Prostate gland (tissue), 2 donors: Measurements from ENCODE around the gene LMX1B. TPM values are rescaled to one million over a fixed set of nuclear protein-coding genes. Genes with fewer than 3 reads are reported as not detected.

Source experiments
- DNase-seq: peaks from one replicate; pipeline ENCODE4 v3.0.0-alpha.2; 2019; ENCODE audit warnings: low spot score
- H3K27ac ChIP-seq, 2 donors: fragments of 200-600 bp; sonication (generic); 2 replicates each; pipeline ENCODE4 v1.5.1; 2017 to 2019
- H3K27me3 ChIP-seq: fragments of 200-600 bp; sonication (generic); replicated peaks from 2 replicates; pipeline ENCODE4 v1.5.1; 2019; ENCODE audit not compliant: insufficient read depth
- H3K36me3 ChIP-seq, 2 donors: fragments of 200-600 bp; sonication (generic); 1 replicate in 1 of 2; 2 replicates in 1 of 2; pipeline versions ENCODE4 v1.5.1 to v1.8.1; 2017 to 2019
- H3K4me1 ChIP-seq: fragments of 200-600 bp; sonication (generic); replicated peaks from 2 replicates; pipeline ENCODE4 v1.5.1; 2019
- H3K4me3 ChIP-seq, 2 donors: fragments of 200-600 bp; sonication (generic); 2 replicates each; pipeline ENCODE4 v1.5.1; 2017 to 2019
- H3K9me3 ChIP-seq: fragments of 200-600 bp; sonication (generic); 2 replicates; pipeline ENCODE4 v1.5.1; 2017
- CTCF ChIP-seq, 4 experiments: fragments of 200-600 bp in 2 of 4; fragments of 450-650 bp in 2 of 4; sonication (generic) in 2 of 4; IDR thresholded peaks; 1 replicate in 3 of 4; 2 replicates in 1 of 4; pipeline ENCODE4 v1.5.1; 2016 to 2019; ENCODE audit warnings: antibody characterized with exemption in 4 of 4, mild to moderate bottlenecking in 2 of 4, moderate library complexity in 2 of 4
- POLR2A ChIP-seq: fragments of 450-650 bp; IDR thresholded peaks from one replicate; pipeline ENCODE4 v1.6.1; 2016; ENCODE audit warnings: antibody characterized with exemption, mild to moderate bottlenecking
- POLR2AphosphoS5 ChIP-seq: sonication (generic); formaldehyde crosslinking; IDR thresholded peaks from one replicate; pipeline ENCODE4 v1.6.1; 2017; ENCODE audit warnings: antibody characterized with exemption
- WGBS: methylation state at CpG from one replicate; pipeline ENCODE4 v1.1.5; 2018; 5-methylcytosine and 5-hydroxymethylcytosine counted together
- intact Hi-C: fragments of 100-400 bp; cut with DNase I; formaldehyde crosslinking; loops from one replicate; pipeline ENCODE4 v1.14.2; 2022
- total RNA-seq, 2 donors: library from RNA; depleted of rRNA; stranded (reverse); fragments of >200 nt; gene quantifications; one replicate each; pipeline ENCODE4 v1.1.0, GENCODE V29; 2016

Gene LMX1B
- total RNA-seq, 2 donors from 2014 or later: 0.18 to 2.1 TPM

GRCh38 chr9:126697330-126697729 is 83.6 kb downstream of the LMX1B start:
- TF ChIP-seq CTCF (IDR thresholded peaks at IDR 0.05): no peak
- TF ChIP-seq POLR2AphosphoS5: no peak
- TF ChIP-seq POLR2A: no peak
- intact Hi-C loops: no loop called here
- no peaks in the 10 kb centered on the region for H3K27me3 ChIP-seq
- DNase-seq: no peak
- H3K27ac ChIP-seq: no peak overlapping the region
- WGBS: 95% methylated on average over 3 of the region's 3 CpGs
- H3K9me3 ChIP-seq: no peaks in the 10 kb centered on the region
- no peaks in the 10 kb centered on the region for H3K4me1 ChIP-seq
- no peaks in the 10 kb centered on the region for H3K36me3 ChIP-seq
- no peak overlapping the region for H3K4me3 ChIP-seq

- H3K27me3 ChIP-seq: no peaks in the 10 kb centered on the region
- intact Hi-C loops: no loop called here
- H3K4me1 ChIP-seq: no peaks in the 10 kb centered on the region
- H3K27ac ChIP-seq: no peak overlapping the region
- no peaks in the 10 kb centered on the region for H3K36me3 ChIP-seq
- H3K9me3 ChIP-seq: no peaks in the 10 kb centered on the region
- DNase-seq: no peak
- WGBS: 81% methylated on average over 2 of the region's 2 CpGs
- no peak for TF ChIP-seq POLR2AphosphoS5
- no peak for TF ChIP-seq POLR2A
- no peak for TF ChIP-seq CTCF (IDR thresholded peaks at IDR 0.05)
- no peak overlapping the region for H3K4me3 ChIP-seq
Observed at GRCh38 chr9:126698251-126698650, 84.5 kb downstream of the LMX1B start.

DNA sequence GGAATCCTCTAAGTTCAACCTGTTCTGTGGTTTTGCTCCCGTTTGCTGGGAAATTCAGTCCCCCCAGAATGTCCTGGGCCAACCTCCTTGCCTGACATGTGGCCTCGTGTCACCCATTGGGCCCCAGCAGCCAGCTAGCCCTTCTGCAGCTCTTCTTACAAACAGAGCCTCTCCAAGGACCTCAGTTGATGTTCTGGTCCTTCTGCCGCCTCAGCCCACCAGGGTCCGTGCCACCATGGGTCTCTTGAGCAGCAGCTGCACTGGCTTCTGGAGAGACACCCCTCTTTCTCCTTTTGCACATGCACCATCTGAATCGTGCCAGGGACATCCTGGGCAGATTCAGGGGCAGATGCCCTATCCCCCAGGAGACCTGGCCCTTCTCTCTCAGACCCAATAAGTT is 85.0 kb downstream of the LMX1B start:
- intact Hi-C loops: no loop called here
- 89% methylated on average over 5 of the region's 5 CpGs for WGBS
- DNase-seq: no peak

GRCh38 chr9:126699401-126699881 is 85.7 kb downstream of the LMX1B start:
- no peak for DNase-seq
- intact Hi-C loops: no loop called here

More for the DNA sequence above, 85.0 kb downstream of the LMX1B start:
- H3K4me3 ChIP-seq: no peak overlapping the region
- H3K36me3 ChIP-seq: no peaks in the 10 kb centered on the region
- H3K27me3 ChIP-seq: no peaks in the 10 kb centered on the region
- TF ChIP-seq CTCF (IDR thresholded peaks at IDR 0.05) (no peak), POLR2A (no peak), POLR2AphosphoS5 (no peak)
- no peak overlapping the region for H3K27ac ChIP-seq
- H3K4me1 ChIP-seq: no peaks in the 10 kb centered on the region
- H3K9me3 ChIP-seq: no peaks in the 10 kb centered on the region

More at GRCh38 chr9:126699401-126699881, 85.7 kb downstream of the LMX1B start:
- no peaks in the 10 kb centered on the region for H3K27me3 ChIP-seq
- H3K36me3 ChIP-seq: no peaks in the 10 kb centered on the region
- no peak overlapping the region for H3K4me3 ChIP-seq
- no peaks in the 10 kb centered on the region for H3K9me3 ChIP-seq
- no peaks in the 10 kb centered on the region for H3K4me1 ChIP-seq
- WGBS: 84% methylated on average over 10 of the region's 10 CpGs
- no peak for TF ChIP-seq CTCF (IDR thresholded peaks at IDR 0.05)
- TF ChIP-seq POLR2A: no peak
- TF ChIP-seq POLR2AphosphoS5: no peak
- H3K27ac ChIP-seq: no peak overlapping the region
